HepG2 (cell line): ENCODE results near the gene KLHL3. TPM values are rescaled to one million over a fixed set of nuclear protein-coding genes. Genes with fewer than 3 reads are reported as not detected.

Experiments
- ATF7 ChIP-seq, 2 experiments: fragments of 450-650 bp in 1 of 2; sonication (generic) in 1 of 2; formaldehyde crosslinking in 1 of 2; IDR thresholded peaks; 2 replicates each; pipeline versions ENCODE4 v1.4.0 to v1.6.1; 2016 to 2020; ENCODE audit warnings: antibody characterized with exemption in 1 of 2, mild to moderate bottlenecking in 1 of 2, missing genetic modification reagents in 1 of 2
- BRD4 ChIP-seq: sonication (generic); formaldehyde crosslinking; IDR thresholded peaks from 2 replicates; pipeline ENCODE4 v1.4.0; 2020; ENCODE audit warnings: missing genetic modification reagents
- CREBL2 ChIP-seq: sonication (generic); formaldehyde crosslinking; IDR thresholded peaks from 2 replicates; pipeline ENCODE4 v1.8.1; 2023; ENCODE audit warnings: missing genetic modification reagents, mild to moderate bottlenecking, borderline replicate concordance
- DPF2 ChIP-seq: sonication (generic); formaldehyde crosslinking; IDR thresholded peaks from 2 replicates; pipeline ENCODE4 v1.4.0; 2020; ENCODE audit warnings: mild to moderate bottlenecking, low read depth, missing genetic modification reagents, borderline replicate concordance
- HOXA9 ChIP-seq: sonication (generic); formaldehyde crosslinking; IDR thresholded peaks from 2 replicates; pipeline ENCODE4 v1.8.1; 2022; ENCODE audit warnings: missing genetic modification reagents, mild to moderate bottlenecking, moderate library complexity, borderline replicate concordance
- JUN ChIP-seq: sonication (generic); formaldehyde crosslinking; IDR thresholded peaks from 2 replicates; pipeline ENCODE4 v1.4.0; 2020; ENCODE audit warnings: mild to moderate bottlenecking, missing genetic modification reagents
- MEIS2 ChIP-seq: sonication (generic); formaldehyde crosslinking; IDR thresholded peaks from 2 replicates; pipeline ENCODE4 v1.9.0; 2021; ENCODE audit warnings: mild to moderate bottlenecking, missing genetic modification reagents
- MTA3 ChIP-seq: sonication (generic); formaldehyde crosslinking; IDR thresholded peaks from 2 replicates; pipeline ENCODE4 v1.4.0; 2020; ENCODE audit warnings: missing genetic modification reagents
- PHF21A ChIP-seq: sonication (generic); formaldehyde crosslinking; IDR thresholded peaks from 2 replicates; pipeline ENCODE4 v1.5.0; 2020; ENCODE audit warnings: mild to moderate bottlenecking, missing genetic modification reagents
- REL ChIP-seq: sonication (generic); formaldehyde crosslinking; conservative IDR thresholded peaks from 2 replicates; pipeline ENCODE4 v1.8.0; 2022; ENCODE audit warnings: mild to moderate bottlenecking, missing genetic modification reagents, moderate library complexity
- SPEN ChIP-seq: sonication (generic); formaldehyde crosslinking; IDR thresholded peaks from 2 replicates; pipeline ENCODE4 v1.5.1; 2020; ENCODE audit warnings: low read depth, mild to moderate bottlenecking, missing genetic modification reagents
- ZBTB2 ChIP-seq: sonication (generic); formaldehyde crosslinking; IDR thresholded peaks from 2 replicates; pipeline ENCODE4 v1.8.0; 2022; ENCODE audit warnings: low read depth, missing genetic modification reagents
- ZBTB26 ChIP-seq: IDR thresholded peaks from 2 replicates; pipeline ENCODE4 v1.6.1; 2016; ENCODE audit warnings: missing compliant biosample characterization, missing genetic modification reagents, borderline replicate concordance
- ZBTB38 ChIP-seq: sonication (generic); formaldehyde crosslinking; IDR thresholded peaks from 2 replicates; pipeline ENCODE4 v1.5.1; 2020; ENCODE audit warnings: mild to moderate bottlenecking, missing genetic modification reagents
- ZNF180 ChIP-seq: sonication (generic); formaldehyde crosslinking; IDR thresholded peaks from 2 replicates; pipeline ENCODE4 v1.4.0; 2020; ENCODE audit warnings: low read depth, missing genetic modification reagents, borderline replicate concordance
- ZNF670 ChIP-seq: sonication (generic); formaldehyde crosslinking; IDR thresholded peaks from 2 replicates; pipeline ENCODE4 v1.8.0; 2022; ENCODE audit warnings: mild to moderate bottlenecking, missing genetic modification reagents, borderline replicate concordance
- ZNF678 ChIP-seq: sonication (generic); formaldehyde crosslinking; IDR thresholded peaks from 2 replicates; pipeline ENCODE4 v1.4.0; 2020; ENCODE audit warnings: mild to moderate bottlenecking, missing genetic modification reagents
- ZNF713 ChIP-seq: sonication (generic); formaldehyde crosslinking; IDR thresholded peaks from 2 replicates; pipeline ENCODE4 v1.4.0; 2020; ENCODE audit warnings: mild to moderate bottlenecking, missing genetic modification reagents
- ZNF737 ChIP-seq: sonication (generic); formaldehyde crosslinking; IDR thresholded peaks from 2 replicates; pipeline ENCODE4 v1.5.0; 2020; ENCODE audit warnings: missing genetic modification reagents, mild to moderate bottlenecking, borderline replicate concordance
- polyA plus RNA-seq, 8 experiments: library from polyadenylated mRNA; depleted of rRNA in 3 of 8; stranded (reverse) in 7 of 8; unstranded in 1 of 8; fragments of >200 nt; fragmentation: Illumina TruSeq in 4 of 8; extraction: Trizol in 4 of 8; gene quantifications; 2 replicates each; pipeline versions ENCODE4 v1.2.1 to v1.2.3, GENCODE V29; 2011 to 2016; ENCODE audit warnings: low read depth in 4 of 8, missing spikeins in 1 of 8, mixed read lengths in 1 of 8; ENCODE audit not compliant: insufficient read depth in 1 of 8
- total RNA-seq, 5 experiments: library from RNA; depleted of rRNA; stranded (reverse); fragments of >200 nt; fragmentation: Illumina TruSeq; extraction: Trizol; gene quantifications; 2 replicates each; pipeline ENCODE4 v1.2.3, GENCODE V29; 2016; ENCODE audit warnings: low read depth in 1 of 5
- TF ChIP-seq, protein P1 (sequence below): sonication (generic); formaldehyde crosslinking; IDR thresholded peaks from 2 replicates; pipeline ENCODE4 v1.9.0; 2022; ENCODE audit warnings: low read depth, missing genetic modification reagents
- TF ChIP-seq, protein P2 (sequence below): sonication (generic); formaldehyde crosslinking; IDR thresholded peaks from 2 replicates; pipeline ENCODE4 v1.8.0; 2022; ENCODE audit warnings: mild to moderate bottlenecking, missing genetic modification reagents; ENCODE audit not compliant: insufficient replicate concordance

The KLHL3 gene
- total and polyA plus RNA-seq, 2 of the 13 experiments (the other 11 are each of a cell fraction or from before 2014, with no cell fraction given) = 0.02 to 0.08 TPM

GRCh38 chr5:137754188-137754960 lies 18.5 kb upstream of the KLHL3 start, which contains the start of gene HNRNPA0 (continued):
- TF ChIP-seq REL (CRISPR knock-in tag) (peak; percentile 91), ATF7 (IDR thresholded peaks at IDR 0.05) (no peak), ATF7 (CRISPR knock-in tag; IDR thresholded peaks at IDR 0.05) (peak; percentile 58; the same call in 1 of the 2 replicates), ZBTB2 (CRISPR knock-in tag) (peak; percentile 82; the same call in 1 of the 2 replicates), MEIS2 (CRISPR knock-in tag) (peak; percentile 9; the same call in 1 of the 2 replicates), ZNF180 (CRISPR knock-in tag) (0 out of 2 replicates have a peak, but pooled peaks have one; percentile 64), BRD4 (0 out of 2 replicates have a peak, but pooled peaks have one; percentile 55), PHF21A (CRISPR knock-in tag) (peak; percentile 77), HOXA9 (peak; percentile 35), ZNF678 (CRISPR knock-in tag) (peak; percentile 91), ZNF713 (CRISPR knock-in tag) (no peak), ZBTB26 (peak; percentile 31; the same call in 1 of the 2 replicates), ZNF737 (CRISPR knock-in tag) (no peak), SPEN (CRISPR knock-in tag) (peak; percentile 69), CREBL2 (CRISPR knock-in tag) (peak; percentile 33; the same call in 1 of the 2 replicates), MTA3 (CRISPR knock-in tag) (no peak), JUN (CRISPR knock-in tag) (peak; percentile 15; the same call in 1 of the 2 replicates), ZNF670 (CRISPR knock-in tag) (peak; percentile 94), DPF2 (CRISPR knock-in tag) (no peak), ZBTB38 (CRISPR knock-in tag) (no peak; the same call in 1 of the 2 replicates)
- TF ChIP-seq, protein P1, sequence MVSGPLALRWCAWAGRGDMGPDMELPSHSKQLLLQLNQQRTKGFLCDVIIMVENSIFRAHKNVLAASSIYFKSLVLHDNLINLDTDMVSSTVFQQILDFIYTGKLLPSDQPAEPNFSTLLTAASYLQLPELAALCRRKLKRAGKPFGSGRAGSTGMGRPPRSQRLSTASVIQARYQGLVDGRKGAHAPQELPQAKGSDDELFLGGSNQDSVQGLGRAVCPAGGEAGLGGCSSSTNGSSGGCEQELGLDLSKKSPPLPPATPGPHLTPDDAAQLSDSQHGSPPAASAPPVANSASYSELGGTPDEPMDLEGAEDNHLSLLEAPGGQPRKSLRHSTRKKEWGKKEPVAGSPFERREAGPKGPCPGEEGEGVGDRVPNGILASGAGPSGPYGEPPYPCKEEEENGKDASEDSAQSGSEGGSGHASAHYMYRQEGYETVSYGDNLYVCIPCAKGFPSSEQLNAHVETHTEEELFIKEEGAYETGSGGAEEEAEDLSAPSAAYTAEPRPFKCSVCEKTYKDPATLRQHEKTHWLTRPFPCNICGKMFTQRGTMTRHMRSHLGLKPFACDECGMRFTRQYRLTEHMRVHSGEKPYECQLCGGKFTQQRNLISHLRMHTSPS (CRISPR knock-in tag) = 0 out of 2 replicates have a peak, but pooled peaks have one; percentile 4
- TF ChIP-seq, protein P2, sequence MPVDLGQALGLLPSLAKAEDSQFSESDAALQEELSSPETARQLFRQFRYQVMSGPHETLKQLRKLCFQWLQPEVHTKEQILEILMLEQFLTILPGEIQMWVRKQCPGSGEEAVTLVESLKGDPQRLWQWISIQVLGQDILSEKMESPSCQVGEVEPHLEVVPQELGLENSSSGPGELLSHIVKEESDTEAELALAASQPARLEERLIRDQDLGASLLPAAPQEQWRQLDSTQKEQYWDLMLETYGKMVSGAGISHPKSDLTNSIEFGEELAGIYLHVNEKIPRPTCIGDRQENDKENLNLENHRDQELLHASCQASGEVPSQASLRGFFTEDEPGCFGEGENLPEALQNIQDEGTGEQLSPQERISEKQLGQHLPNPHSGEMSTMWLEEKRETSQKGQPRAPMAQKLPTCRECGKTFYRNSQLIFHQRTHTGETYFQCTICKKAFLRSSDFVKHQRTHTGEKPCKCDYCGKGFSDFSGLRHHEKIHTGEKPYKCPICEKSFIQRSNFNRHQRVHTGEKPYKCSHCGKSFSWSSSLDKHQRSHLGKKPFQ (CRISPR knock-in tag) = peak; percentile 74
